H1 (cell line): ENCODE measurements around the gene ST6GALNAC3. TPM values are rescaled to one million over a fixed set of nuclear protein-coding genes. Genes with fewer than 3 reads are reported as not detected.

Source experiments
- CTCF ChIA-PET: fragments of 300-600 bp; sonication (Branson Sonifier 250); formaldehyde crosslinking; loops from one replicate; lab custom pipeline; 2021; ENCODE audit not compliant: partially characterized antibody; lab: Charles Lee
- POLR2A ChIA-PET: fragments of 300-600 bp; sonication (Branson Sonifier 250); formaldehyde crosslinking; loops from one replicate; lab custom pipeline; 2021; ENCODE audit warnings: inconsistent platforms; ENCODE audit not compliant: partially characterized antibody; lab: Charles Lee
- DNase-seq, 2 experiments: peaks; one replicate each; pipeline versions ENCODE4 v3.0.0 to v3.0.0-alpha.2; 2010 to 2022; ENCODE audit warnings: low spot score in 2 of 2, low read depth in 1 of 2, mixed read lengths in 1 of 2
- FAIRE-seq: peaks from 2 replicates; lab custom pipeline; 2011; peaks lifted over from hg19 to GRCh38; lab: Jason Lieb, UNC
- H2AFZ ChIP-seq: 2 replicates; pipeline ENCODE4 v1.8.1; 2012; ENCODE audit warnings: low read length, inconsistent platforms
- H2AK5ac ChIP-seq: 2 replicates; pipeline ENCODE4 v1.6.1; 2013; ENCODE audit warnings: low read depth, low read length
- H2BK120ac ChIP-seq: replicated peaks from 2 replicates; pipeline ENCODE3; 2013; ENCODE audit warnings: low read depth, low read length, inconsistent platforms
- H2BK12ac ChIP-seq: 2 replicates; pipeline ENCODE4 v1.6.1; 2013; ENCODE audit warnings: low read depth, low read length
- H2BK15ac ChIP-seq: 2 replicates; pipeline ENCODE4 v1.6.1; 2013; ENCODE audit warnings: low read length
- H2BK20ac ChIP-seq: 2 replicates; pipeline ENCODE4 v1.6.1; 2013; ENCODE audit warnings: low read length
- H2BK5ac ChIP-seq: 2 replicates; pipeline ENCODE4 v1.6.1; 2013; ENCODE audit warnings: low read depth, low read length
- H3K14ac ChIP-seq: 2 replicates; pipeline ENCODE4 v1.6.1; 2013; ENCODE audit warnings: inconsistent platforms; ENCODE audit not compliant: insufficient read length
- H3K18ac ChIP-seq: 2 replicates; pipeline ENCODE4 v1.6.1; 2013; ENCODE audit warnings: low read length; ENCODE audit errors: extremely low read depth
- H3K23ac ChIP-seq: 2 replicates; pipeline ENCODE4 v1.6.1; 2013; ENCODE audit warnings: inconsistent platforms; ENCODE audit not compliant: insufficient read length
- H3K23me2 ChIP-seq: 2 replicates; pipeline ENCODE4 v1.6.1; 2013; ENCODE audit warnings: low read depth, low read length
- H3K27ac ChIP-seq: 2 replicates; pipeline ENCODE4 v1.6.1; 2011; ENCODE audit warnings: low read depth, low read length, inconsistent platforms
- H3K27me3 ChIP-seq, 4 experiments: replicated peaks in 1 of 4; 1 replicate in 1 of 4; 2 replicates in 3 of 4; pipeline versions ENCODE4 v1.6.1 to v1.8.1; 2011 to 2013; ENCODE audit warnings: low read length in 3 of 4, mild to moderate bottlenecking in 3 of 4, inconsistent platforms in 2 of 4, mixed read lengths in 2 of 4, moderate library complexity in 1 of 4; ENCODE audit not compliant: control insufficient read depth in 3 of 4, insufficient read depth in 3 of 4; ENCODE audit errors: extremely low read depth in 1 of 4
- H3K36me3 ChIP-seq, 4 experiments: 2 replicates each; pipeline versions ENCODE4 v1.6.1 to v1.8.1; 2011 to 2013; ENCODE audit warnings: mild to moderate bottlenecking in 4 of 4, low read length in 3 of 4, moderate library complexity in 2 of 4, control low read depth in 1 of 4, inconsistent platforms in 1 of 4; ENCODE audit not compliant: insufficient read depth in 4 of 4, control insufficient read depth in 2 of 4
- H3K4ac ChIP-seq: replicated peaks from 2 replicates; pipeline ENCODE3; 2013; ENCODE audit warnings: low read length, low read depth, mixed read lengths, inconsistent platforms; ENCODE audit not compliant: insufficient read length
- H3K4me1 ChIP-seq, 4 experiments: replicated peaks in 1 of 4; 1 replicate in 1 of 4; 2 replicates in 3 of 4; pipeline versions ENCODE4 v1.6.1 to v1.8.1; 2011 to 2013; ENCODE audit warnings: low read length in 3 of 4, inconsistent platforms in 2 of 4, mixed read lengths in 1 of 4; ENCODE audit not compliant: insufficient read depth in 4 of 4, control insufficient read depth in 3 of 4
- H3K4me2 ChIP-seq, 2 experiments: 2 replicates each; pipeline versions ENCODE4 v1.6.1 to v1.8.1; 2011 to 2013; ENCODE audit warnings: low read depth in 2 of 2, low read length in 2 of 2, control low read depth in 1 of 2, inconsistent platforms in 1 of 2, mild to moderate bottlenecking in 1 of 2; ENCODE audit not compliant: insufficient read depth in 1 of 2
- H3K4me3 ChIP-seq, 4 experiments: fragments of 200-600, 300-600 bp in 1 of 4; sonication (generic), shearing (Covaris generic), sonication (Bioruptor Twin) in 1 of 4; 2 replicates each; pipeline versions ENCODE4 v1.5.1 to v1.8.1; 2011 to 2016; ENCODE audit warnings: low read length in 4 of 4, low read depth in 3 of 4, control low read depth in 2 of 4, inconsistent platforms in 2 of 4, mild to moderate bottlenecking in 2 of 4, mixed read lengths in 1 of 4, moderate library complexity in 1 of 4; ENCODE audit not compliant: insufficient read depth in 2 of 4; ENCODE audit errors: extremely low read depth in 1 of 4
- H3K56ac ChIP-seq: replicated peaks from 2 replicates; pipeline ENCODE3; 2013; ENCODE audit warnings: low read depth, mild to moderate bottlenecking, mixed read lengths, low read length, inconsistent platforms; ENCODE audit not compliant: insufficient read length
- H3K79me1 ChIP-seq: 2 replicates; pipeline ENCODE4 v1.6.1; 2013; ENCODE audit warnings: low read depth, low read length, control low read depth
- H3K79me2 ChIP-seq, 2 experiments: 2 replicates each; pipeline versions ENCODE4 v1.6.1 to v1.8.1; 2012 to 2013; ENCODE audit warnings: low read length in 2 of 2, mild to moderate bottlenecking in 2 of 2, inconsistent platforms in 1 of 2; ENCODE audit not compliant: insufficient read depth in 2 of 2, control insufficient read depth in 1 of 2
- H3K9ac ChIP-seq, 4 experiments: replicated peaks in 1 of 4; 1 replicate in 1 of 4; 2 replicates in 3 of 4; pipeline versions ENCODE4 v1.6.1 to v1.8.1; 2011 to 2013; ENCODE audit warnings: low read depth in 3 of 4, low read length in 3 of 4, control low read depth in 2 of 4, mild to moderate bottlenecking in 2 of 4, moderate library complexity in 2 of 4, inconsistent platforms in 1 of 4; ENCODE audit errors: extremely low read depth in 1 of 4
- H3K9me3 ChIP-seq, 2 experiments: 2 replicates each; pipeline versions ENCODE4 v1.6.1 to v1.8.1; 2012 to 2013; ENCODE audit warnings: mild to moderate bottlenecking in 2 of 2, moderate library complexity in 2 of 2, control low read depth in 1 of 2, inconsistent platforms in 1 of 2, low read depth in 1 of 2, low read length in 1 of 2, mixed read lengths in 1 of 2; ENCODE audit not compliant: insufficient read depth in 2 of 2
- H4K20me1 ChIP-seq, 2 experiments: replicated peaks in 1 of 2; 2 replicates each; pipeline versions ENCODE3 to v1.8.1; 2011 to 2013; ENCODE audit warnings: inconsistent platforms in 2 of 2, low read length in 2 of 2, mild to moderate bottlenecking in 1 of 2; ENCODE audit not compliant: insufficient read depth in 2 of 2, control insufficient read depth in 1 of 2
- H4K5ac ChIP-seq: 2 replicates; pipeline ENCODE4 v1.6.1; 2013; ENCODE audit warnings: low read length, low read depth, mixed read lengths, inconsistent platforms; ENCODE audit not compliant: insufficient read length
- H4K8ac ChIP-seq: 2 replicates; pipeline ENCODE4 v1.8.0; 2013; ENCODE audit warnings: mild to moderate bottlenecking, moderate library complexity, low read length, inconsistent platforms; ENCODE audit not compliant: insufficient read depth; ENCODE audit errors: extremely low read depth
- H4K91ac ChIP-seq: replicated peaks from 2 replicates; pipeline ENCODE3; 2013; ENCODE audit warnings: low read length, mixed read lengths, inconsistent platforms; ENCODE audit not compliant: insufficient read length
- TAF7 ChIP-seq: optimal IDR thresholded peaks from 2 replicates; pipeline ENCODE3; 2011; ENCODE audit warnings: low read depth, mild to moderate bottlenecking, inconsistent platforms, low read length, moderate library complexity, borderline replicate concordance
- WGBS, 2 experiments: shearing (Covaris generic) in 1 of 2; methylation state at CpG; one replicate each; pipeline versions ENCODE4 v1.1.6 to v1.1.7; 2013 to 2015; ENCODE audit warnings: low lambda C conversion rate in 2 of 2, mixed read lengths in 2 of 2, inconsistent platforms in 1 of 2, low coverage in 1 of 2, missing lambda C conversion rate in 1 of 2; ENCODE audit not compliant: insufficient replicate concordance in 2 of 2, insufficient coverage in 1 of 2, insufficient read length in 1 of 2; ENCODE audit errors: extremely low coverage in 1 of 2, missing lambda C conversion rate in 1 of 2; 5-methylcytosine and 5-hydroxymethylcytosine counted together
- polyA plus RNA-seq, 7 experiments: library from polyadenylated mRNA; depleted of rRNA in 3 of 7; stranded (reverse) in 5 of 7; unstranded in 2 of 7; fragments of >200 nt in 5 of 7; fragments of 200-250 nt in 2 of 7; gene quantifications; 1 replicate in 5 of 7; 2 replicates in 1 of 7; 4 replicates in 1 of 7; pipeline versions ENCODE4 v1.2.1 to v1.2.3, GENCODE V29; 2011 to 2013; ENCODE audit warnings: missing spikeins in 2 of 7, mixed read lengths in 2 of 7
- total RNA-seq: library from RNA; stranded (reverse); fragmentation: NEBNext Ultra II Directional; extraction: Animal tissue kit (Norgen Biotek cat#: 25700); gene quantifications from 2 replicates; pipeline ENCODE4 v1.2.1, GENCODE V29; 2021

The ST6GALNAC3 gene
- total and polyA plus RNA-seq, 2 of the 8 experiments (the other 6 are each of a cell fraction or from before 2014, with no cell fraction given), result 4.9 to 19.0 TPM

DNA sequence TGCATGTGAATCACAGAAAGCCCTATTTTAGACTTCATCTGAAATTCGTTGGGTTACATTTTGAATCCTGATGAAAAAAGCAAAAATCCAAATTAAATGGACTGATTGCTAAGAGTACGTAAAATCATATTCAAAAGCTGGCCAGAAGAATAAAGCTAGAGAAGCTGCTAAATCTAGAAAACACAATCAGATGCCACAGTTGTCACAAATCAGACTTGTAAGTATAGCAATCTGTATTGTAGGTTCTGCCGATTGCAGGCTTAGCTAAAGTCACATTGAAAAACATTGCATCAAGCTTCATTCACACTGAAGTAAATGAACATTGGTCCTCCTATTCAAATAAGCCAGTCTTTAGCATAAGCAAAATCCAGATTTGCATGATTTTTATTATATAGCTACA lies 557.6 kb downstream of the ST6GALNAC3 start:
- no peak overlapping the region for H3K18ac ChIP-seq
- no peak for DNase-seq
- H3K9ac ChIP-seq, result no peak overlapping the region
- no peak overlapping the region for H2AFZ ChIP-seq
- no peak overlapping the region for H3K56ac ChIP-seq
- no peak overlapping the region for H3K14ac ChIP-seq
- no peaks in the 10 kb centered on the region for H3K36me3 ChIP-seq
- no peaks in the 10 kb centered on the region for H3K9me3 ChIP-seq
- no peaks in the 10 kb centered on the region for H4K20me1 ChIP-seq
- 86% methylated on average over 3 of the region's 3 CpGs; no CpG with 5 or more reads in 1 of the 2 experiments for WGBS, 2 experiments
- H2BK15ac ChIP-seq, result no peak overlapping the region
- H3K79me2 ChIP-seq, result no peaks in the 10 kb centered on the region
- H3K4me3 ChIP-seq, result no peak overlapping the region
- H3K27me3 ChIP-seq, result no peaks in the 10 kb centered on the region
- CTCF ChIA-PET, result interaction anchor here (2.9 kb wide), 1 partner anchor 13 kb away, joined by 8 read pairs; no protein-coding TSS in a partner anchor
- no peak for TF ChIP-seq TAF7
- FAIRE-seq, result no peak
- H2BK5ac ChIP-seq, result no peak overlapping the region
- H4K5ac ChIP-seq, result no peak overlapping the region
- no peak overlapping the region for H2BK12ac ChIP-seq
- H3K79me1 ChIP-seq, result no peaks in the 10 kb centered on the region
- no peak overlapping the region for H2BK120ac ChIP-seq
- no peak overlapping the region for H3K23ac ChIP-seq
- no peak overlapping the region for H3K4me2 ChIP-seq
- H2AK5ac ChIP-seq, result no peak overlapping the region
- H3K23me2 ChIP-seq, result no peaks in the 10 kb centered on the region
- no peak overlapping the region for H2BK20ac ChIP-seq
- H3K4me1 ChIP-seq, result no peaks in the 10 kb centered on the region
- H3K4ac ChIP-seq, result no peak overlapping the region
- no peak overlapping the region for H4K91ac ChIP-seq
- no peak overlapping the region for H3K27ac ChIP-seq
- H4K8ac ChIP-seq, result no peak overlapping the region
- POLR2A ChIA-PET, result no interaction called here
